GM19397 (cell line): ENCODE results near the gene SDK1.

ENCODE experiments used
- ATAC-seq: cut with Tn5 transposase; IDR thresholded peaks from one replicate; pipeline ENCODE4 v1.9.1; 2021; ENCODE audit warnings: mild to moderate bottlenecking, moderate library complexity; ENCODE audit not compliant: unreplicated experiment

Gene SDK1

DNA sequence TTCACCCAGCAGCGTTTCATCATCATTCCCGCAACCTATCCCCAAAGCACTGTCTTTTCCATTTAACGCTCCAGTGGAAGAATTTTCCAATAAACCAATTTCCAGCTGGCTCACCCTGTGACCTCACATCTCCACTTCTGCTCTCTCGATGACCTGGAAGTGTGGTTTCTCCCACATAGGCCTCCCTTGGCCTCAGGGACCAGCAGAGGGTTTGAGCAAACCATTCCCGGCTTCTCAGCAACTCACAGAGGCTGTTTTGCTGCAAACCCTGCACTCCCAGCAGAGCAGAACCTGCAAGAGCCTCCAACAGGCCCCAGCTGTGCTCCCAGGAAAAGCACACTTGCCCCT lies 858.1 kb downstream of the SDK1 start:
- no peak for ATAC-seq

DNA sequence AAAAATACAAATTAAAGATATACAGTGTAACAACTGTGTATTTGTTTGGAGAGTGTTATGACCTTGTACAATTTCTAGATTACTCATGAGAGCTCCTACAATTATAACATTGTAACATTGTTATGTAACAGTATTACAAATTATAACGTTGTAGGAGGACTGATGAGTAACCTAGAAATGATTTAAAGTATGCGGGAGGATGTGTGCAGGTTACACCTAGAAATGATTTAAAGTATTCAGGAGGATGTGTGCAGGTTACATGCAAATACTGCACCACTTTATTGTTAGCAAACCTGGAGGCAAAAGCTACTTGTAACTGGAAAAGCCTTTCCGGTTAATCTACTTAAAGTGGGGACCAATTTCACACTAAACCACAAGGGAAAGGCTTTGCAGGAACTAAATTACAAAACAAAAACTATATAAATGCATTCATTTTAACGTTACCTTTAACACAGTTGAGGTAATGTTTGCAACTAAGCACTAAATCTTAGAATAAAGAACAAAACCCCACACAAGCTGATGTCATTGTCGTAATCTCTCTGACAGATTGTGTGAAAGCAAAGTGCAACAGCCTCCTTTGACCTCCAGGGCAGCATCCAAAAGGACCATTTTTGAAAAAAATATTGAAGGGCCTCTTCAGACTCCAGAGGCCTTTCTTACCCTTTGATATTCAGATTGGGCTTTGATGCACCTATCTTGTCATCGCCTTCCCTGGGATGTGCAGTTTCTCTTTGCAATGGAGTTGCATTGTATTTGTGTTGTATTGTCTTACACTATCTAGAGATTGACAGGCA lies 858.9 kb downstream of the SDK1 start:
- ATAC-seq: no peak

DNA sequence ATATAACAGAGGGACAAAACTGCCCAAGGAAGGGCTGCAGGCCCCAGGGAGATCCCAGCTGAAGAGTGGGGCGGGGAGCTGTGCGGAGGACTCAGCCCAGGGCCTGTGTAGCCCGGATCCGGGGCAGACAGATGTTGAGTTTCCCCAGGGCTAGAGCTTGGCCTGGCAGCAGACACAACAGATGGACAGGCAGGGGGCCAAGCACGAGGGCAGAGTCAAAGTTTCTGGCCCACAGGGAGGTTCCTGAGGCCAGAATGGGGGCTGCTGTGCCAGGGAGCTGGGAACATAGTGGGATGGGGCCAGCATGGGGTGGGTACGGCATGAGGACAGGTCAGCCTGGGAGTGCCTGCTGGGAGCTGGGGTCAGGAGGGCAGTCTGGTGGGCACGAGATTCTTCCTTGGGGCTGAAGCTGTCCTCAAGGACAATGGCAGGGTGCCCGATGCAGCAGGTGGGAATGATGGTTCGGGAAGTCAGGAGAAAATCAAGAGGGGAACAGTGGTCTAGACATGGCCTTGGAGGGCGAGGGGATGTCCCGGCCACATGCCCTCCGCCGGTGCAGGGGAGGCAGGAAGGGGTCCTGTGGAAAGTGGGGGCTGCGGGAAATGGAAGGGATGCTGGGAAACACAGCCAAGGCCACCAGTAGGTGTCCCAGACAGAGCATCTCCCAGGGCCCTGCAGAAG lies 862.0 kb downstream of the SDK1 start:
- ATAC-seq: no peak

DNA sequence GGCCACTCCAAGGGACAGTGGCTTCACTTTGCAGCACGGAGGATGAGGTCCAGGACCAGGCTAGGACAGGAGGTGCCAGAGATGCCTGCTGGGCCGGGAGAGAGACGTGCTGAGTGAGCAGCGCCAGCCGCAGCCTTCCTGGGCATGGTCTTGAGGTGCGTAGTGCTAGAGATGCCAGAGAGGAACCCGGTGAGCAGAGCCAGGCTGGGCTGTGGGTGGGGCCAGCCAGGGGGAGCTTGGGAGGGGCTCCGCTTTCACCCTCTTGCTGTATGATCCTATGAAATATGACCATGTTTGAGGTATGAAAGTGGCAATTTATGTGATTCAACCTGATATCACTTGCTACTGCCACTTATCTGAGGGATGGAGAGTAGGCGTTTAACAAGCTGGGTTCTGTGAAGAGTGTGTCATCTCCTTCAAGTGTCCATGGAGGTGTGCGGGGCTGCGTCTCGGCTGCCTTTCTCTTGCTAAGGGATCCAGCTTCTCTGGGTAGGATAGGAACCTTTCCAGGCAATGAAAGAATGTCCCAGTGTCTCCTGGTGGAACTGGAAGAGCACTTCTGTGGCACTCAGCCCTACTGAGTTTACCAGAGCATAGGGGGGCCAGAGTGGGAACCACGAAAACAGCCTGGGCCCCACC lies 862.6 kb downstream of the SDK1 start:
- no peak for ATAC-seq

DNA sequence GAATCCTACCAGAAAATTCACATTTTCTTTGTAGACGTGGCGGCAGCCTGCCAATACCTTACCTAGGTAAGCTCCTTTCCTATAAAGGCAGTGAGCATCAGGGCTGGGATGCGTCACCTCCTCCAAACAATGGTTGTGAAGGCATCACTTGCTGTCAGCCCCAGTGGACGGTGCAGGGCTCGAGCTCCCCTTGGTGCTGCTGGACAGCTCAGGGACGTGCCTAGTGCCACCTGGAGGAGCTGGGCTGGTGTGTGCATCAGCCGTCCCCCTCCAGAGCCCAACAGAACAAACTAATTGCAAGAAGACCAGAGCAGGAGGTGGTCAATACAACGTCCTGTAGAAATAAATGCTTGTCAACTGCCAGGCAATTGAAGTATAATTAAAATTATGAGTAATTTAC lies 863.5 kb downstream of the SDK1 start:
- no peak for ATAC-seq

DNA sequence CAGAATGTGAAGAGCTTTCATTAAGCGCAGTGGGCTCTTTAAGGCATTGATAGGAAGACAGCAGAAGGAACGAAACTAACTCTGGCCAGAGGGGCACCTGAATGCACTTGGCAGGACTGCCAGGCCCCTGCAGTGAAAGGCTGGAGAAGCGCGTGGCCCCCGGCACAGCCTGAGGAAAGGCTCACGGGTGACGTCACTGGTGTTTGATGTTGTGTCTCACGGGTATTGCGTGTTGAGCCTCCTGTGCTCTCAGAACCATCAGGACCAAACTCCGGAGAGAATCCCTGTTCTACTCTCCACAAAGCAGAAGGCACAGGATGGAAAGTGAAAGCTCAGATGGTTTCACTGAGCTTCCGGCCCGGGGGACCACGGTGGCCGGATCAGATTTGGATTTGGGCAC lies 865.3 kb downstream of the SDK1 start:
- no peak for ATAC-seq

DNA sequence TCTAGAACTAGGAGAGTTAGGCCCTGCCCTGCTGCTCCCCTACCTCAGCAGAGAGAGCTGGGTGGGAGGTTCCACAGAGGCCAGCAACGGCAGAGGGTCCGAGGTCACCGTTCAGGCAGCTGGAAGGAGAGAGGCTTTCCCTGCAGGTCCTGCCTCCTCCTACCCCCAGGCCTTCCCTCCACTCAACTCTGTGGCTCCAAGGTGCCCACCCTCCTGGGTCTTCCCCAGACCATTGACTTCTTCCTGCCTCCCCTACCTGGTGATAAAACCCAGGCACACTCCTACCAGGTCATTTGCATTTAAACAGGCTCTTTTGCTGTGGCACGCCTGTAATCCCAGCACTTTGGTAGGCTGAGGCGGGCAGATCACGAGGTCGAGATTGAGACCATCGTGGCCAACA lies 865.8 kb downstream of the SDK1 start:
- no peak for ATAC-seq

DNA sequence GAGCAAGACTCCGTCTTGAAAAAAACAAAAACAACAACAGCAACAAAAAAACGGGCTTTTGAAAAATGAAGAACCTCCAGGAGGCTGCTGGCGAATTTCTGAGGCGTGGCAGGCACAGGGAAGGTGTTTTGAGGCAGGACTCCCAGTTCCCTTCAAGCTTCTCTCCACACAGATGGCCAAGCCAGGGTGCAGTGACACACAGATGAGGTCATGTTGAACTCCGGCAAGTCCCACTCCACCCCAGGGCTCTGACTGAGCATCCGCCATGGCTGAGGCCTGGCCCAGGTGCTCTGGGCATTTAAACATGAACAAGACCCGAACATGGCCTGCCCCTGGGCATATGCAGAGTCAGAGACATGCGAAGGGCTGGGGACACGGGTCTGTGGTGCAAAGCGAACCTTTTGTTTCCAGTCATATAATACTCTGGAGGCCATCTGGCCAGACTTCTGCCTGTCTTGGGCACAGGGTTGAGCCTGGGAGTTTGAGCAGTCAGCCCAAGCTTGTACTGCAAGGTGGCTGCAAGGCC lies 866.4 kb downstream of the SDK1 start:
- ATAC-seq: no peak

DNA sequence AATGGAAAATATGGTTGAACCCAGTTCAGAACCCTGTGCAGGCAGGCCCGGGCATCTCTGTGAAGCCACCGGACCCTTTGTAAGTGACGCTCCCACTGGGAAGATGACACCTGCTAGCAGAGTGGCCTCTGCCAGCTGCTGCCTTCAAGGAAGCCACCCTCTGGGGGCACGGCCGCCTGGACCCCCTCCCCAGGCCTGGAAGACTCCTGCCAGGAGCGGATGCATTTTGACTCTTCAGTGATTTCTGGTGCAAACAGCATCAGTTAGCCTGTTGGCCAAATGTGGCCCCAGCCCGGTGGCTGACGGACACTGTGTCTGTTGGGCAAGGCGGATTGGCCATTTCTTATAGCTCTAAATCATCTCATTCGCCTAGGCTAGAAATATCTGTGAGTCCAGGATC lies 867.0 kb downstream of the SDK1 start:
- no peak for ATAC-seq

DNA sequence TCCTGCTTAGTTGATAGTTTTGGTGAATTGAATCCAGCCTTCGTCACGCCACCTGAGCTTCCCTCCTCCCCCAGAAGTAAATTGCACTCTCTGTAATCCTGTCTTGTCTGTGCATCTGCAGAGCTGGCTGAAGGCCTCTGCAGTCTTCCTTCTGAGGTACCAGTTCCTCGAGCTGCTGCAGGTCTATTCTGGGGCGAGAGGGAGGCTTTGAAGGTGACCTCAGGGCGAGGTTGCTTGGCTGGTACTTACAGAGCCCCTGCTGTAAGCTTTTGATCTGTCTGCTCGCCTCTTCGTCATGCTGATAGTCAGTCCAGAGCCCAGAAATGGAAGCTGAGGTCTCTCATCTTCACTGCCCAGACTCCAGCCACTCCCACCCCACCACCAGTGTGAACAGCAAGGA lies 867.5 kb downstream of the SDK1 start:
- ATAC-seq: no peak

DNA sequence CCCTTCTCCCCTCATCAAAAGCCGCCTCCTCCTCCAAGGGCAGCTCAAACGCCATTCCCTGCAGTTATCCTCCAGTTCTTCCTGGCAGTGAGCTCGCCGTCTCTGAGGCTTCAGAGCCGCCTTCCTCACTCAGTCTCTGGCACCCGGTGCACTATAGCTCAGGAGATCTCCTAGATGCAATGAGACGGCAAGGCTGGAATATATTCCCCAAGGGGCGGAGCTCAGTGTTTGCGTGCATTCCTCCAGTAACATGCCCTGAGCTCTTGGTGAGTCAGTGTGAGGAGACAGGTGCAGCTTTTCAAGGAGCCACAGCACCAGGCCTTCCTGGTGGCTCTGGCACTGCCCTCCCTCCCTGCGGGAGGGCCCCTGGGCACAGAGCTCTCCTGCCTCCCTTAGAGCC lies 868.4 kb downstream of the SDK1 start:
- no peak for ATAC-seq

DNA sequence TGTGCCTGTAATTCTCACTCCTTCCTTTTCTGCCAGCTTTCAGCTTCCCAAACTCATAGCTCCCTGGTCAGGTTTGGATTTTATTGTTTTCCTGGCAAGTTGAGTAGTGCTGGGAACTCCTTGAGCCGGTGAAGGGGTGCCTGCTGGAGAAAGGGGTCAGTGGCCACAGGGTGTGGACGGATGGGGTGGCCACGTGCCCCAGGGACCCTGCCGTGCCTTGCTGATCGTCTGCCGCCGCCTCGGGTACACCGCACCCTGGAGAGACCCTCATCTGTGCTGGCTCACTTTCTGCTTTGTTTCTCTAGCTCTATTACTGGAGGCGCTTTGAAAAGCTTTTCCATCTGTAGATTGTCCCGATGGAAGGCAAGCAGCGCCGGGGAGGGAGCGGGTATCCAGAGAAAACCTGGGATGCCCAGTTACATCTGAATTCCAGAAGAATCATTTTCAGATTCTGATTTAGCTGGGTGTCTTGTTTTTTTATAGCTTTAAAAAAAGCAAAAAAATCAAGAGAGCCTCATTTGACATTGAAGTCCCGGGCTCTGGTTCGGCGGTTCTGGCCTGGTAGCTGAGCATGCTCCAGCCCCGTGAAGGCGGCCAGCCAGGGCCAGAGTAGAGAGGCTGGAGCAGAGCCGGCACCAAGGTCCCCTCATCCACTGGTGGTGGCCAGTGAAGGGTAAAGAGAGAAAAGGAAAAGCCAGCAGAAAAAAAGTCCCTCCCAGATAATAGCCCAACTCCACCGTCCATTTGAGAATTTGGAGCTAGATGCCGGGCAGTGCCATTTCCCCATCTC lies 870.1 kb downstream of the SDK1 start:
- ATAC-seq: no peak

DNA sequence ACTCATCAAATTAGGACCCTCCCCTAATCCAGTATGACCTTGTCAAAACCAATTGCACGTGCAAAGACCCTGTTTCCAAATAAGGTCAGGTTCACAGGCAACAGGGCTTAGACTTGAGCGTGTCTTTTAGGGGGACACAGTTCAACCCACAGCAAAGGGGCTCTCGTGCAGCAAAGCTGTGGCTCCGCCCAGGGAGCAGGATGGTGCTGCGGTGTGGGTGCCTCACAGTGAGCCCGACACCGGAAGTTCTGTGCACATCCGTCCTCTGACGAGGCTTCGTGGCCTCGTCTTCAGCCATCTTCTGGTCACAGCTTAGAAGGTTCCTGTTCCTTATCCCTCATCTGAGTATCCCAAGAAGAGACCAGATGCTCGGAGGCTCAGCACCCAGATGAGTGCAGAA lies 871.8 kb downstream of the SDK1 start:
- ATAC-seq: no peak

DNA sequence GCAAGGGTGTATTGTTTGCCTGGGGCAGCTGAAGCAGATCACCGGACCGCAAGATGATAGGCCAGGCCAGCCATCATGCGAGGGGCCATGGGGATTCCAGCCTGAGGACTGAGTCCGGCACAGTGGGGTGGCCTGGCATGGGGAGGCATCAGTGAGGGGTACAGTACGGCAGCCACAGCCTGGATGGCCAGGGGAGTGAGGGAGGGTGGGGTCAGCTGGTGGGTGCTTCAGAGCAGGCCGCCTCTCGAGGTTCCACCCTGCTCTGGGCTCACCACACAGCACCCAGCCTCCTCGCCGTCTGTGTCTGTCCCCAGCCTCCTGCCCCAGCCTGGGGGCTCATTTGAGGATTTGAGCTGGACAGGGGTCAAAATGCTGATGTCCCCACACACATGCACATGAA lies 872.6 kb downstream of the SDK1 start:
- no peak for ATAC-seq

DNA sequence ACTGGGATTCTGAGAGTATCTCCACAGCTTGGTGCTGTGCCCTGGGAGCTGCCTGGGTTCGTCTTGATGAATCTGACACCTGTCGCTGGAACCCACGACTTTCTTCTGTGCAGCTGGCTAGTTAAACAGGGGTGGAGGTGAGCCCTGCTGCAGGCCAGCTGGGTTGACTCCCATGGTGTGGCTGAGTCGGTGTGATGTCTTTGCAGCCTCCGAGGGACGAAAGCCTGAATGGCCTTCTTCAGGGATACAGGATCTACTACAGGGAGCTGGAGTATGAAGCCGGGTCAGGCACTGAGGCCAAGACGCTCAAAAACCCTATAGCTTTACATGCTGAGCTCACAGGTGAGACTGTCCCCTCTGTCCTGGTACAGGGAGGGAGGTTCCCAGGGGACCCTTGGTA lies 873.0 kb downstream of the SDK1 start:
- ATAC-seq: no peak

DNA sequence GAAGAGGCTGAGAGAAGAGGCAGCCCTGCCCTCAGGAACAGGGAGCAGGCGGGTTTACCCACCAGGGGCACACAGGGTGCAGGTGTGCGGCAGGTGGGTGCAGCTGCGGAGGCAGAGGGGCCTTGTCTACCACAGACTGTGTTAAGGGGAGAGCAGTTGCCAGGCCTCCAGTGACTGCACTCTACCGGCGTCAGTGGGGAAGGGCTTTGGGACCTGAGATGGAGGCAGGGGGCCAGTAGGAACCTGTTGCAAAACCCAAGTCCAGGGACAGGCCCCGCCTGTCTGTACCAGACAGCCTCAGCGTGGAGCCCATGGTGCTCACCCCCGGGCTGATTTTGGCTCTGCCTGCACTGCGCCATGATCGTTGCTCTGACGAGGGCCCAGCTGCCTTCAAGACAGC lies 873.4 kb downstream of the SDK1 start:
- no peak for ATAC-seq

DNA sequence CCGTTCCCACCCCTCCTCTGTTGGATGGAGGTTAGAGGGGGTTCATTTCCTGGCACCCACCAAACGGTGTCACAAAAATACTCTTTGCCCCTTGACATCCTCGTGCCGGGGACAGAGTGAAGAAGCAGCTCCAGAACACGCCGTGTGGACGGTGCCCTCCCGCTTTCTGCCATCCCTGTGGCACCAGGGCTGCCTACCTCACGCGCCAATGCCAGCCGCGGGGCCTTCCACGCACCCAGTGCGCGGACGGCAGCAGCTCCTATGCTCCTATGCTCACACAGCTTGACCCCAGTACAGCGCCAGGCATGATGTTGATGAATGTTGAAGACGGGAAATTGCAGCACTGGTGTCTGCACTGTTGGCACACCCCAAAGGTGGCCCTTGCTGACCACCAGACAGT lies 873.8 kb downstream of the SDK1 start:
- ATAC-seq: no peak

DNA sequence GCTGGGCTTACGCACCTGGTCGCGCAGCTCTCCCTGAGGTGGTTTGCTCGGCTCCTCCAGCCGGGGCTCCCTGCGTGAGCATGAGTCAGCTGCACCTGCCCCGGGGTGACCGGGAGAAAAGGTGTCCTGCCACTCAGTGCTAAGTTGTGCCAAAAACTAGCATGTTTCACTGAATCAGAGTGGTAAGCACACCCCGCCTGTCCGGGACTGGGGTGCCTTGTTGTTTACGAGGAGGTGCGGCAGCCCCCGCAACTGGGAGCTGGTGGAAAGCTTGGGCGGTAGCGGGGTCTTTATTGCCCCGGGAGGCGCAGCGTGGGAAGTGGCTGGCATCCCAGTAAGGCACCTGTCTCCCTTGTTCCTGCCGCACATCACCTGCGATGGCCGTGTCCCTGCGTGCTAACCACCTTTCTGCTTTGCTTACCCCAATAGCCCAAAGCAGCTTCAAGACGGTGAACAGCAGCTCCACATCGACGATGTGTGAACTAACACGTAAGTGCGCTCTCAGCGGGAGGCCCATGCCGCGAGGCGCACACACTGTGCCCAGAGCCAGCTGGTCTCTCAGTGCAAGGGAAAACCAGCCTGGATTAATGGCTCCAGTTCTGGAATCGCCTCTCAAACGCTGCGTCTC lies 874.4 kb downstream of the SDK1 start:
- ATAC-seq: no peak

DNA sequence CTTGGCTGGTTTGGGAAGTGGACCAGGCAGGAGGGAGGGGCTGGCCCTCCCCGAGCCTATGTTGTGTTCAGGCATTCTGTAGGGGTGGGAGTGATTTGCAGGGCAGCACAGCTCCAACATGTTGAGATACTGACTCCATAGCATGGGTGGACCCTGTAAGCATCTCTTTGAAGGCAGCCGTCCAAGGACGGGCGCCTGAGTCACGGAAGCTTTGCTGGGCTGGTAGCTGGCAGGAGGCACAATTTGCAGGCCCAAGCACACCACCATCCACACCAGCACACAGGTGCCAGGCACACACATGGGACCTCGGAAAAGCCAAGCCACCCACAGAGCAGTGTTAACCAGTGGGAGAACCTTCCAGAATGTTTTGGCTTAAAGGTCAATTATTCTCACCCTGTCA lies 875.9 kb downstream of the SDK1 start:
- ATAC-seq: no peak

DNA sequence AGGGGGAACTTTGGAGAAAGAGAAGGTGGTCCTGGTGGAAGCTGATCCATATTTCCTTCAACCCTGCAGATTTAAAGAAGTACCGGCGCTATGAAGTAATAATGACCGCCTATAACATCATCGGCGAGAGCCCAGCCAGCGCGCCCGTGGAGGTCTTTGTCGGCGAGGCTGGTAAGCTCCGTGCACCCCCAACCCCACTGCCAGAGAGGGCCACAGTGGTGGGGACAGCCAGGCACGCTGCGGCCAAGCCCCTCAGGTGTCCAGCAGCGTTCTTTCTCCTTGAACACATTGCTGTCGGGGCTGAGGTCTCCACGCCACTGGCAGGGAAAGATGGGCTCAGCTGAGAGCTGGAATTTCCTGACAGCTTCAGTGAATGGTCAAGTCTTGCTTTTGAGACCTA lies 877.4 kb downstream of the SDK1 start:
- ATAC-seq: no peak
